Smooth muscle cell (in vitro differentiated cells): ENCODE results near the gene FOXN4. TPM values are rescaled to one million over a fixed set of nuclear protein-coding genes. Genes with fewer than 3 reads are reported as not detected.

Source experiments
- DNase-seq: peaks from one replicate; lab custom pipeline; 2025; ENCODE audit not compliant: unreplicated experiment; lab: John Stamatoyannopoulos, UW
- H2AFZ ChIP-seq: fragments of 200-600 bp; sonication (generic); 2 replicates; pipeline ENCODE4 v1.6.0; 2016; ENCODE audit warnings: antibody characterized with exemption, low read depth, mild to moderate bottlenecking
- H3F3A ChIP-seq: fragments of 200-600 bp; sonication (generic); 2 replicates; pipeline ENCODE4 v1.6.0; 2017; ENCODE audit warnings: antibody characterized with exemption, low read depth
- H3K27ac ChIP-seq: fragments of 200-600 bp; sonication (generic); 2 replicates; pipeline ENCODE4 v1.5.1; 2016; ENCODE audit warnings: low read depth, mild to moderate bottlenecking
- H3K27me3 ChIP-seq: fragments of 200-600 bp; sonication (generic); 2 replicates; pipeline ENCODE4 v1.6.1; 2016; ENCODE audit warnings: low read depth, mild to moderate bottlenecking
- H3K36me3 ChIP-seq: fragments of 200-600 bp; sonication (generic); 2 replicates; pipeline ENCODE4 v1.5.1; 2016; ENCODE audit warnings: low read depth
- H3K4me1 ChIP-seq: fragments of 200-600 bp; sonication (generic); 2 replicates; pipeline ENCODE4 v1.5.1; 2016; ENCODE audit warnings: low read depth
- H3K4me2 ChIP-seq: fragments of 200-600 bp; sonication (generic); 2 replicates; pipeline ENCODE4 v1.6.0; 2016; ENCODE audit warnings: mild to moderate bottlenecking
- H3K4me3 ChIP-seq: fragments of 200-600 bp; sonication (generic); 2 replicates; pipeline ENCODE4 v1.5.1; 2016; ENCODE audit warnings: mild to moderate bottlenecking
- H3K79me2 ChIP-seq: fragments of 200-600 bp; sonication (generic); 2 replicates; pipeline ENCODE4 v1.6.0; 2016; ENCODE audit warnings: low read depth, mild to moderate bottlenecking
- H3K9ac ChIP-seq: fragments of 200-600 bp; sonication (generic); 2 replicates; pipeline ENCODE4 v1.6.0; 2016; ENCODE audit warnings: low read depth
- H3K9me3 ChIP-seq: fragments of 200-600 bp; sonication (generic); replicated peaks from 2 replicates; pipeline ENCODE4 v1.5.1; 2016; ENCODE audit warnings: low read depth
- H4K20me1 ChIP-seq: fragments of 200-600 bp; sonication (generic); 2 replicates; pipeline ENCODE4 v1.6.0; 2016; ENCODE audit warnings: low read depth
- CTCF ChIP-seq: fragments of 200-600 bp; sonication (generic); IDR thresholded peaks from 2 replicates; pipeline ENCODE4 v1.5.1; 2017; ENCODE audit warnings: borderline replicate concordance, mild to moderate bottlenecking, antibody characterized with exemption; ENCODE audit not compliant: insufficient read depth, poor library complexity, severe bottlenecking
- WGBS: methylation state at CpG from one replicate; pipeline ENCODE4 v1.1.7; 2016; ENCODE audit warnings: low lambda C conversion rate; 5-methylcytosine and 5-hydroxymethylcytosine counted together
- polyA plus RNA-seq: library from polyadenylated mRNA; unstranded; fragments of >200 nt; fragmentation: Nextera tagmentation; extraction: Ambion mirVana; gene quantifications from 2 replicates; pipeline ENCODE4 v1.2.1, GENCODE V29; 2016
- total RNA-seq: library from RNA; depleted of rRNA; stranded (reverse); fragments of >200 nt; gene quantifications from 2 replicates; pipeline ENCODE4 v1.2.3, GENCODE V29; 2014

Gene FOXN4
- total and polyA plus RNA-seq, 2 experiments from 2014 or later: not detected

GRCh38 chr12:109307051-109307450 lies 2.0 kb downstream of the FOXN4 start:
- Histone ChIP-seq H3K36me3 (no peaks in the 10 kb centered on the region), H3K4me2 (no peak overlapping the region), H3K9me3 (no peaks in the 10 kb centered on the region), H3K79me2 (no peaks in the 10 kb centered on the region), H4K20me1 (no peaks in the 10 kb centered on the region), H3K9ac (no peak overlapping the region), H3K4me3 (no peak overlapping the region), H3K27ac (no peak overlapping the region), H3F3A (no peaks in the 10 kb centered on the region), H3K27me3 (peaks cover 90% of the 10 kb centered on the region), H3K4me1 (peaks cover 9% of the 10 kb centered on the region), H2AFZ (no peak overlapping the region)
- 63% methylated on average over 9 of the region's 9 CpGs for WGBS
- TF ChIP-seq CTCF: no peak
- DNase-seq: no peak

GRCh38 chr12:109305547-109305946 lies 3.5 kb downstream of the FOXN4 start:
- no peak for DNase-seq
- Histone ChIP-seq H3K9me3 (no peaks in the 10 kb centered on the region), H3K4me1 (peaks cover 9% of the 10 kb centered on the region), H4K20me1 (no peaks in the 10 kb centered on the region), H3K4me2 (no peak overlapping the region), H3K4me3 (no peak overlapping the region), H3K79me2 (no peaks in the 10 kb centered on the region), H3K9ac (no peak overlapping the region), H3F3A (no peaks in the 10 kb centered on the region), H3K27me3 (peaks cover 79% of the 10 kb centered on the region), H3K27ac (no peak overlapping the region), H2AFZ (no peak overlapping the region), H3K36me3 (no peaks in the 10 kb centered on the region)
- WGBS: 69% methylated on average over 6 of the region's 6 CpGs
- TF ChIP-seq CTCF: no peak

- peaks cover 9% of the 10 kb centered on the region for H3K4me1 ChIP-seq
- no peak overlapping the region for H3K27ac ChIP-seq
- H3K4me2 ChIP-seq: no peak overlapping the region
- no peaks in the 10 kb centered on the region for H4K20me1 ChIP-seq
- H2AFZ ChIP-seq: no peak overlapping the region
- no peak overlapping the region for H3K4me3 ChIP-seq
- WGBS: 56% methylated on average over 8 of the region's 8 CpGs
- no peaks in the 10 kb centered on the region for H3F3A ChIP-seq
- DNase-seq: no peak
- H3K27me3 ChIP-seq: peaks cover 71% of the 10 kb centered on the region
- TF ChIP-seq CTCF: no peak
- H3K9me3 ChIP-seq: no peaks in the 10 kb centered on the region
- H3K79me2 ChIP-seq: no peaks in the 10 kb centered on the region
- no peak overlapping the region for H3K9ac ChIP-seq
- H3K36me3 ChIP-seq: no peaks in the 10 kb centered on the region
Observed at GRCh38 chr12:109304485-109304884, 4.6 kb downstream of the FOXN4 start.

- no peak for TF ChIP-seq CTCF
- DNase-seq: no peak
- no peaks in the 10 kb centered on the region for H3K9me3 ChIP-seq
- H3K4me1 ChIP-seq: no peaks in the 10 kb centered on the region
- H3K79me2 ChIP-seq: no peaks in the 10 kb centered on the region
- H3K27me3 ChIP-seq: peaks cover 54% of the 10 kb centered on the region
- no peak overlapping the region for H3K4me3 ChIP-seq
- no peak overlapping the region for H3K27ac ChIP-seq
- H3F3A ChIP-seq: no peaks in the 10 kb centered on the region
- H3K9ac ChIP-seq: no peak overlapping the region
- no peak overlapping the region for H2AFZ ChIP-seq
- WGBS: 57% methylated on average over 5 of the region's 5 CpGs
- H3K36me3 ChIP-seq: no peaks in the 10 kb centered on the region
- no peak overlapping the region for H3K4me2 ChIP-seq
- H4K20me1 ChIP-seq: no peaks in the 10 kb centered on the region
Observed at GRCh38 chr12:109302770-109303169, 6.3 kb downstream of the FOXN4 start.
